ENCODE data around the gene CLEC18A. TPM values are rescaled to one million over a fixed set of nuclear protein-coding genes. Genes with fewer than 3 reads are reported as not detected.
"Not testable (repeated sequence)": the region's sequence is repeated elsewhere in the genome, so short reads cannot be mapped to it uniquely, and the experiment has no call there.

The CLEC18A gene
- total and polyA plus RNA-seq, 2 of the 8 experiments (the other 6 are each of a cell fraction or from before 2014, with no cell fraction given) = 1.3 to 1.4 TPM

DNA sequence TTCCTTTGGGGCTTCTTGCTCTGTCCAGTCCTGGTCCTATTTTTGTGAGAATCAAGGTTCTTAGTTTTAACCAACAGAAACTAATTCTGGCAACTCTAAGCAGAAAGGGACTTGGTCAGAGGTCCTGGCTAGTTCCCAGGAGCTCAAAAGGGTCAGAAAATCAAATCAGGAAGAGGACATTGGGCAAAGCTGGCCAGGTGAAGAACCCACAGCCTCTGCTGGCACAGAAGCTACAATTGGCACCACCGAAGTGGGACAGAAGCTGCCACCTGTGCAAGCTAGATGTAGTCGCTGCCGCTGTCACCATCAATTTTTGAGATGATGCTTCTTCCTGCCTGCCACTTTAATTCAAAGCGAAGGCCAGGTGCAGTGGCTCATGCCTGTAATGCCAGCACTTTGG is 18.5 kb downstream of the CLEC18A start:
- H3K4me3 ChIP-seq (ENCODE audit: extremely low read depth in 1 of 4, insufficient read depth in 2 of 4, low read depth in 3 of 4, low read length in 4 of 4); H3K79me1 ChIP-seq (ENCODE audit: low read depth, low read length); H3K18ac ChIP-seq (ENCODE audit: extremely low read depth, low read length); H3K4ac ChIP-seq (replicated peaks; ENCODE audit: insufficient read length, low read depth, low read length); H4K5ac ChIP-seq (ENCODE audit: insufficient read length, low read depth, low read length); H2BK5ac ChIP-seq (ENCODE audit: low read depth, low read length); H3K9ac ChIP-seq (replicated peaks in 1 of 4; ENCODE audit: extremely low read depth in 1 of 4, low read depth in 3 of 4, low read length in 3 of 4); H3K27me3 ChIP-seq (replicated peaks in 1 of 4; ENCODE audit: control insufficient read depth in 3 of 4, extremely low read depth in 1 of 4, insufficient read depth in 3 of 4, low read length in 3 of 4); H3K79me2 ChIP-seq (ENCODE audit: control insufficient read depth in 1 of 2, insufficient read depth in 2 of 2, low read length in 2 of 2); H4K20me1 ChIP-seq (replicated peaks in 1 of 2; ENCODE audit: control insufficient read depth in 1 of 2, insufficient read depth in 2 of 2, low read length in 2 of 2); DNase-seq (ENCODE audit: low read depth in 1 of 2, low spot score in 2 of 2); H3K27ac ChIP-seq (ENCODE audit: low read depth, low read length); H4K91ac ChIP-seq (replicated peaks; ENCODE audit: insufficient read length, low read length); H3K56ac ChIP-seq (replicated peaks; ENCODE audit: insufficient read length, low read depth, low read length); H2BK120ac ChIP-seq (replicated peaks; ENCODE audit: low read depth, low read length); H3K9me3 ChIP-seq (ENCODE audit: insufficient read depth in 2 of 2, low read depth in 1 of 2, low read length in 1 of 2); H2BK15ac ChIP-seq (ENCODE audit: low read length); H4K8ac ChIP-seq (ENCODE audit: extremely low read depth, insufficient read depth, low read length); H3K4me2 ChIP-seq (ENCODE audit: insufficient read depth in 1 of 2, low read depth in 2 of 2, low read length in 2 of 2); POLR2A ChIA-PET (ENCODE audit: partially characterized antibody); H3K14ac ChIP-seq (ENCODE audit: insufficient read length); H3K23me2 ChIP-seq (ENCODE audit: low read depth, low read length); H3K23ac ChIP-seq (ENCODE audit: insufficient read length); H2BK20ac ChIP-seq (ENCODE audit: low read length); H2AK5ac ChIP-seq (ENCODE audit: low read depth, low read length); H2AFZ ChIP-seq (ENCODE audit: low read length); H2BK12ac ChIP-seq (ENCODE audit: low read depth, low read length); H3K36me3 ChIP-seq (ENCODE audit: control insufficient read depth in 2 of 4, insufficient read depth in 4 of 4, low read length in 3 of 4); CTCF ChIA-PET (ENCODE audit: partially characterized antibody); FAIRE-seq; H3K4me1 ChIP-seq (replicated peaks in 1 of 4; ENCODE audit: control insufficient read depth in 3 of 4, insufficient read depth in 4 of 4, low read length in 3 of 4): not testable (repeated sequence)
- WGBS, 2 experiments (ENCODE audit: extremely low coverage in 1 of 2, insufficient coverage in 1 of 2, insufficient read length in 1 of 2, insufficient replicate concordance in 2 of 2, low coverage in 1 of 2, low lambda C conversion rate in 2 of 2, missing lambda C conversion rate in 1 of 2) = 89% methylated on average over 3 of the region's 4 CpGs; no CpG with 5 or more reads in 1 of the 2 experiments

DNA sequence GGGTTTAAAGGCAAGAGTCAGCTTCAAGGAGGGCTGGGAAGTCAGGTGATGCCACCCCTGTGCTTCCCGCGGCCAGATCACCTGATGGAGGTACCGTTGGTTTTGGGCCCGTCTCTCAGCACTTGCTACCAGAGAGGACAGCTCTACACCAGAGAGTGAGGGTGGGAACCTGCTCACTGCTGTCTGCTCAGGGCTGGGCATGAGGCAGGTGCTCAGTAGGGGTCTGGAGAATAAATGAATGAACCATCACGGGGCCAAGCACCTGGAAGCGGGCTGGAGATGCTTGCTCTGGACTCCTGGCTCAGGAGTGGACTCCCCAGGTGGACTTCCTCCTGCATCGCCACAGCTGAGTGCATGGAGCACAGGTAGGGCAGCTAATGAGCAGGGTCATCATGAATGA is 21.0 kb downstream of the CLEC18A start:
- H3K4me2 ChIP-seq (ENCODE audit: insufficient read depth in 1 of 2, low read depth in 2 of 2, low read length in 2 of 2); H3K9ac ChIP-seq (replicated peaks in 1 of 4; ENCODE audit: extremely low read depth in 1 of 4, low read depth in 3 of 4, low read length in 3 of 4); H4K5ac ChIP-seq (ENCODE audit: insufficient read length, low read depth, low read length); H2AK5ac ChIP-seq (ENCODE audit: low read depth, low read length); H3K9me3 ChIP-seq (ENCODE audit: insufficient read depth in 2 of 2, low read depth in 1 of 2, low read length in 1 of 2); H3K23ac ChIP-seq (ENCODE audit: insufficient read length); H3K56ac ChIP-seq (replicated peaks; ENCODE audit: insufficient read length, low read depth, low read length); POLR2A ChIA-PET (ENCODE audit: partially characterized antibody); H4K91ac ChIP-seq (replicated peaks; ENCODE audit: insufficient read length, low read length); H2BK15ac ChIP-seq (ENCODE audit: low read length); H3K4me3 ChIP-seq (ENCODE audit: extremely low read depth in 1 of 4, insufficient read depth in 2 of 4, low read depth in 3 of 4, low read length in 4 of 4); H3K23me2 ChIP-seq (ENCODE audit: low read depth, low read length); H3K79me1 ChIP-seq (ENCODE audit: low read depth, low read length); H4K20me1 ChIP-seq (replicated peaks in 1 of 2; ENCODE audit: control insufficient read depth in 1 of 2, insufficient read depth in 2 of 2, low read length in 2 of 2); H3K4ac ChIP-seq (replicated peaks; ENCODE audit: insufficient read length, low read depth, low read length); DNase-seq (ENCODE audit: low read depth in 1 of 2, low spot score in 2 of 2); H3K27ac ChIP-seq (ENCODE audit: low read depth, low read length); FAIRE-seq; H3K27me3 ChIP-seq (replicated peaks in 1 of 4; ENCODE audit: control insufficient read depth in 3 of 4, extremely low read depth in 1 of 4, insufficient read depth in 3 of 4, low read length in 3 of 4); H2BK12ac ChIP-seq (ENCODE audit: low read depth, low read length); H3K4me1 ChIP-seq (replicated peaks in 1 of 4; ENCODE audit: control insufficient read depth in 3 of 4, insufficient read depth in 4 of 4, low read length in 3 of 4); H2BK5ac ChIP-seq (ENCODE audit: low read depth, low read length); H2AFZ ChIP-seq (ENCODE audit: low read length); H2BK120ac ChIP-seq (replicated peaks; ENCODE audit: low read depth, low read length); H3K18ac ChIP-seq (ENCODE audit: extremely low read depth, low read length); H3K79me2 ChIP-seq (ENCODE audit: control insufficient read depth in 1 of 2, insufficient read depth in 2 of 2, low read length in 2 of 2); H2BK20ac ChIP-seq (ENCODE audit: low read length); H4K8ac ChIP-seq (ENCODE audit: extremely low read depth, insufficient read depth, low read length); H3K36me3 ChIP-seq (ENCODE audit: control insufficient read depth in 2 of 4, insufficient read depth in 4 of 4, low read length in 3 of 4); H3K14ac ChIP-seq (ENCODE audit: insufficient read length): not testable (repeated sequence)
- 89% methylated on average over 4 of the region's 7 CpGs; no CpG with 5 or more reads in 1 of the 2 experiments for WGBS, 2 experiments (ENCODE audit: extremely low coverage in 1 of 2, insufficient coverage in 1 of 2, insufficient read length in 1 of 2, insufficient replicate concordance in 2 of 2, low coverage in 1 of 2, low lambda C conversion rate in 2 of 2, missing lambda C conversion rate in 1 of 2)
- CTCF ChIA-PET (ENCODE audit: partially characterized antibody) = interaction anchor here (0.6 kb wide), 1 partner anchor 192 kb away, joined by 5 read pairs; no protein-coding TSS in a partner anchor

Data from H1 (cell line).